ENCODE results near the gene TMIE. TPM values are rescaled to one million over a fixed set of nuclear protein-coding genes. Genes with fewer than 3 reads are reported as not detected.

Gene TMIE
- total and polyA plus RNA-seq, 2 of the 13 experiments (the other 11 are each of a cell fraction or from before 2014, with no cell fraction given), result not detected

DNA sequence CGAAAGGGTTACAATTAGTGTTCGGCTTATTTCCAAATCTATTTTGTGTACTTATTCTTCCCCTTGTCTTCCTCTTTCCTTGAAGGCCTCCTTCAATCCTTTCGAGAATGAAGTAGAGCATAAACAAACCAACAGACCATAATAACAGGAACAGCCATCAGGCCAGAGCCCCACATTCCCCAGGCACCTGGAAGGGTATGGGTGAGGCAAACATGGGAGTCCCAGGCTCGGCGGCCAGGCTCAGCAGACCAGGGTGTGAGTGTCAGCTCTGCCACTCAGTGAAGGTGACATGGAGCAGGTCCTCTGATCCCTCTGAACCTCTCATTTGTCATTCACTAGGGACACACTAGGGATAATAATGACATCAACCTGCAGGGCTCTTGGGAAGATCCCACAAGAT, 21.5 kb upstream of the TMIE start:
- intact Hi-C loops (cut with micrococcal nuclease; ENCODE audit: unreplicated experiment) (no loop called here), in situ Hi-C loops (cut with HindIII; ENCODE audit: extremely low pct_ligation_motif_present, low pct_unique_long_range_greater_than_20kb) (no loop called here)
- ChIA-PET CTCF (ENCODE audit: low intra/inter-chr PET ratio, low total read pairs) (no interaction called here), POLR2A (no interaction called here)
- H3K27me3 ChIP-seq (ENCODE audit: control insufficient read depth in 1 of 2, insufficient read depth in 2 of 2, low read length in 2 of 2), result peaks cover 0 to 53% of the 10 kb centered on the region in 2 experiments; a peak in 4 of 5 replicates
- DNase-seq (ENCODE audit: low spot score) (no peak), ATAC-seq (no peak), FAIRE-seq (no peak)
- H3K79me2 ChIP-seq (ENCODE audit: insufficient read depth, low read length), result no peaks in the 10 kb centered on the region
- H3K9ac ChIP-seq (ENCODE audit: insufficient read depth, low read depth, low read length), result no peak overlapping the region
- no peaks in the 10 kb centered on the region for H3K36me3 ChIP-seq (replicated peaks in 1 of 2; ENCODE audit: control insufficient read depth in 1 of 2, insufficient read depth in 2 of 2, low read length in 2 of 2)
- H3K4me3 ChIP-seq (replicated peaks in 1 of 3; ENCODE audit: insufficient read depth in 1 of 3, low read depth in 2 of 3, low read length in 3 of 3), result no peak overlapping the region
- H4K20me1 ChIP-seq (ENCODE audit: insufficient read depth, low read length), result no peaks in the 10 kb centered on the region
- H2AFZ ChIP-seq (ENCODE audit: low read length), result no peak overlapping the region
- no peak overlapping the region for H3K4me2 ChIP-seq (ENCODE audit: low read depth, low read length)
- no peaks in the 10 kb centered on the region for H3K9me3 ChIP-seq (ENCODE audit: low read length)
- TF ChIP-seq GABPB1 (CRISPR knock-in tag; IDR thresholded peaks at IDR 0.05), result no peak
- TF ChIP-seq MTF2 (CRISPR knock-in tag; IDR thresholded peaks at IDR 0.05; ENCODE audit: borderline replicate concordance), result no peak
- no peak for TF ChIP-seq HMGA1 (CRISPR knock-in tag; conservative IDR thresholded peaks at IDR 0.05)
- TF ChIP-seq ZMYM4 (CRISPR knock-in tag; IDR thresholded peaks at IDR 0.05), result no peak
- no peak for TF ChIP-seq PHF5A (CRISPR knock-in tag; IDR thresholded peaks at IDR 0.05; ENCODE audit: low read depth, unreplicated experiment)
- no peak overlapping the region for H3K27ac ChIP-seq (ENCODE audit: extremely low read length, insufficient read depth, low read length)
- 24% methylated on average over 5 of the region's 5 CpGs for WGBS (ENCODE audit: low lambda C conversion rate)
- no TSS peak for BruUV-seq (replicated peaks)
- no peaks in the 10 kb centered on the region for H3K4me1 ChIP-seq (ENCODE audit: insufficient read depth, low read length)

DNA sequence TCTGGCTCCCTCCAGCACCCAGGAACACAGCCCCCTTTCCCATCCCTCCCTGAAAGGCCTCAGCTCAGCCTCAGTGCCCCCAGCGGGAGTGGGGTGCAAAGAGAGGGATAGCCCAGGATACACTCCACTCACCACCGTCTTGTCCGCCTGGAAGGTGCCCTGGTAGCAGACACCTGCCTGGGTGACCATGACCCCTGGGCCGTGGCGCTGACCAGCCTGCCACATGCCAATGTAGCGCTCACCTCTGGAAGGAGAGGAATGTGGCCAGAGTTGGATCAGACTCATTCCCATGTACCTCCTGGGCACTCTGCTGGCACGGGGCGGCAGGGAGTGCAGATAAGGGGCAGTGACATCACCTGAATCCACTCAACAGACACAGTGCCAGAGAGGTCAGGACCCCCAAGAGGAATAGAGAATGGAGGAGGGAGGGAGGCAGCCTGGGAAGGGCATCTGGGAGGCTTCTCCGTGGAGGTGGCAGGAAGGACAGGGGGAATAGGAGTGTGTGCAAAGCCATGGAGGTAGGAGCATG, 20.8 kb upstream of the TMIE start:
- H3K4me3 ChIP-seq (replicated peaks in 1 of 3; ENCODE audit: insufficient read depth in 1 of 3, low read depth in 2 of 3, low read length in 3 of 3), result no peak overlapping the region
- WGBS (ENCODE audit: low lambda C conversion rate), result 33% methylated on average over 8 of the region's 9 CpGs
- peaks cover 0 to 56% of the 10 kb centered on the region in 2 experiments; a peak in 4 of 5 replicates for H3K27me3 ChIP-seq (ENCODE audit: control insufficient read depth in 1 of 2, insufficient read depth in 2 of 2, low read length in 2 of 2)
- H3K27ac ChIP-seq (ENCODE audit: extremely low read length, insufficient read depth, low read length), result no peak overlapping the region
- ChIA-PET CTCF (ENCODE audit: low intra/inter-chr PET ratio, low total read pairs) (no interaction called here), POLR2A (no interaction called here)
- no peak for FAIRE-seq
- H2AFZ ChIP-seq (ENCODE audit: low read length), result no peak overlapping the region
- H3K36me3 ChIP-seq (replicated peaks in 1 of 2; ENCODE audit: control insufficient read depth in 1 of 2, insufficient read depth in 2 of 2, low read length in 2 of 2), result no peaks in the 10 kb centered on the region
- in situ Hi-C loops (cut with HindIII; ENCODE audit: extremely low pct_ligation_motif_present, low pct_unique_long_range_greater_than_20kb), result no loop called here
- no peaks in the 10 kb centered on the region for H3K9me3 ChIP-seq (ENCODE audit: low read length)
- BruUV-seq (replicated peaks), result no TSS peak
- H3K4me1 ChIP-seq (ENCODE audit: insufficient read depth, low read length), result no peaks in the 10 kb centered on the region
- TF ChIP-seq, protein P1, sequence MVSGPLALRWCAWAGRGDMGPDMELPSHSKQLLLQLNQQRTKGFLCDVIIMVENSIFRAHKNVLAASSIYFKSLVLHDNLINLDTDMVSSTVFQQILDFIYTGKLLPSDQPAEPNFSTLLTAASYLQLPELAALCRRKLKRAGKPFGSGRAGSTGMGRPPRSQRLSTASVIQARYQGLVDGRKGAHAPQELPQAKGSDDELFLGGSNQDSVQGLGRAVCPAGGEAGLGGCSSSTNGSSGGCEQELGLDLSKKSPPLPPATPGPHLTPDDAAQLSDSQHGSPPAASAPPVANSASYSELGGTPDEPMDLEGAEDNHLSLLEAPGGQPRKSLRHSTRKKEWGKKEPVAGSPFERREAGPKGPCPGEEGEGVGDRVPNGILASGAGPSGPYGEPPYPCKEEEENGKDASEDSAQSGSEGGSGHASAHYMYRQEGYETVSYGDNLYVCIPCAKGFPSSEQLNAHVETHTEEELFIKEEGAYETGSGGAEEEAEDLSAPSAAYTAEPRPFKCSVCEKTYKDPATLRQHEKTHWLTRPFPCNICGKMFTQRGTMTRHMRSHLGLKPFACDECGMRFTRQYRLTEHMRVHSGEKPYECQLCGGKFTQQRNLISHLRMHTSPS (CRISPR knock-in tag; IDR thresholded peaks at IDR 0.05; ENCODE audit: low read depth), result no peak
- TF ChIP-seq BRD4 (CRISPR knock-in tag; IDR thresholded peaks at IDR 0.05) (no peak), CHD4 (IDR thresholded peaks at IDR 0.05; ENCODE audit: borderline replicate concordance, low read length) (no peak), ZNF30 (CRISPR knock-in tag; IDR thresholded peaks at IDR 0.05) (no peak), ZNF12 (CRISPR knock-in tag; IDR thresholded peaks at IDR 0.05) (no peak), RBAK (CRISPR knock-in tag; IDR thresholded peaks at IDR 0.05) (no peak), MBNL3 (CRISPR knock-in tag; conservative IDR thresholded peaks at IDR 0.05) (no peak), DNMT3B (CRISPR knock-in tag; conservative IDR thresholded peaks at IDR 0.05) (no peak)
- TF ChIP-seq, protein P2, sequence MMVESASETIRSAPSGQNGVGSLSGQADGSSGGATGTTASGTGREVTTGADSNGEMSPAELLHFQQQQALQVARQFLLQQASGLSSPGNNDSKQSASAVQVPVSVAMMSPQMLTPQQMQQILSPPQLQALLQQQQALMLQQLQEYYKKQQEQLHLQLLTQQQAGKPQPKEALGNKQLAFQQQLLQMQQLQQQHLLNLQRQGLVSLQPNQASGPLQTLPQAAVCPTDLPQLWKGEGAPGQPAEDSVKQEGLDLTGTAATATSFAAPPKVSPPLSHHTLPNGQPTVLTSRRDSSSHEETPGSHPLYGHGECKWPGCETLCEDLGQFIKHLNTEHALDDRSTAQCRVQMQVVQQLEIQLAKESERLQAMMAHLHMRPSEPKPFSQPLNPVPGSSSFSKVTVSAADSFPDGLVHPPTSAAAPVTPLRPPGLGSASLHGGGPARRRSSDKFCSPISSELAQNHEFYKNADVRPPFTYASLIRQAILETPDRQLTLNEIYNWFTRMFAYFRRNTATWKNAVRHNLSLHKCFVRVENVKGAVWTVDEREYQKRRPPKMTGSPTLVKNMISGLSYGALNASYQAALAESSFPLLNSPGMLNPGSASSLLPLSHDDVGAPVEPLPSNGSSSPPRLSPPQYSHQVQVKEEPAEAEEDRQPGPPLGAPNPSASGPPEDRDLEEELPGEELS (CRISPR knock-in tag; IDR thresholded peaks at IDR 0.05), result no peak
- TF ChIP-seq, protein P3, sequence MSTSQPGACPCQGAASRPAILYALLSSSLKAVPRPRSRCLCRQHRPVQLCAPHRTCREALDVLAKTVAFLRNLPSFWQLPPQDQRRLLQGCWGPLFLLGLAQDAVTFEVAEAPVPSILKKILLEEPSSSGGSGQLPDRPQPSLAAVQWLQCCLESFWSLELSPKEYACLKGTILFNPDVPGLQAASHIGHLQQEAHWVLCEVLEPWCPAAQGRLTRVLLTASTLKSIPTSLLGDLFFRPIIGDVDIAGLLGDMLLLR (CRISPR knock-in tag; IDR thresholded peaks at IDR 0.05), result no peak
- TF ChIP-seq, protein P4, sequence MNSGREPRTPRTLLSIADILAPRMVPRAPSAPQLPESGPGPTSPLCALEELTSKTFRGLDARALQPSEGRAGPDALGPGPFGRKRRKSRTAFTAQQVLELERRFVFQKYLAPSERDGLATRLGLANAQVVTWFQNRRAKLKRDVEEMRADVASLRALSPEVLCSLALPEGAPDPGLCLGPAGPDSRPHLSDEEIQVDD (CRISPR knock-in tag; IDR thresholded peaks at IDR 0.05; ENCODE audit: borderline replicate concordance), result no peak
- no peak overlapping the region for H3K4me2 ChIP-seq (ENCODE audit: low read depth, low read length)
- H3K79me2 ChIP-seq (ENCODE audit: insufficient read depth, low read length), result no peaks in the 10 kb centered on the region
- no peak for DNase-seq (ENCODE audit: low spot score)
- H3K9ac ChIP-seq (ENCODE audit: insufficient read depth, low read depth, low read length), result no peak overlapping the region
- intact Hi-C loops (cut with micrococcal nuclease; ENCODE audit: unreplicated experiment), result no loop called here
- no peak for ATAC-seq
- H4K20me1 ChIP-seq (ENCODE audit: insufficient read depth, low read length), result no peaks in the 10 kb centered on the region
